GM19395 (cell line): Measurements from ENCODE around the gene ZNF883.

ENCODE experiments used
- ATAC-seq: cut with Tn5 transposase; IDR thresholded peaks from one replicate; pipeline ENCODE4 v1.9.1; 2021; ENCODE audit warnings: mild to moderate bottlenecking, moderate library complexity; ENCODE audit not compliant: unreplicated experiment

ZNF883 gene

GRCh38 chr9:112921549-112921948 is 90.4 kb downstream of the ZNF883 start:
- ATAC-seq, result no peak

GRCh38 chr9:112917987-112918362 is 94.0 kb downstream of the ZNF883 start:
- no peak for ATAC-seq

- no peak for ATAC-seq
Measured at GRCh38 chr9:112917047-112917986, 94.7 kb downstream of the ZNF883 start.

GRCh38 chr9:112914524-112914923 is 97.5 kb downstream of the ZNF883 start:
- no peak for ATAC-seq

- no peak for ATAC-seq
Measured at GRCh38 chr9:112913326-112913725, 98.7 kb downstream of the ZNF883 start.

GRCh38 chr9:112912636-112913035 is 99.4 kb downstream of the ZNF883 start:
- no peak for ATAC-seq

- ATAC-seq, result no peak
Measured at GRCh38 chr9:112911736-112912135, 100.3 kb downstream of the ZNF883 start.
